ENCODE measurements around the gene DCAF8. TPM values are rescaled to one million over a fixed set of nuclear protein-coding genes. Genes with fewer than 3 reads are reported as not detected.
"Not testable (repeated sequence)": the region's sequence is repeated elsewhere in the genome, so short reads cannot be mapped to it uniquely, and the experiment has no call there.

DCAF8 gene
- polyA plus RNA-seq, 2 donors, result 47.8 to 55.0 TPM

- no peaks in the 10 kb centered on the region for H3K27me3 ChIP-seq (ENCODE audit: control insufficient read depth in 1 of 2, insufficient read depth in 2 of 2, low read length in 2 of 2)
- H3K4me3 ChIP-seq (ENCODE audit: low read depth in 1 of 2, low read length in 2 of 2), result no peak overlapping the region
- H3K9me3 ChIP-seq (ENCODE audit: control insufficient read depth in 2 of 2, insufficient read depth in 1 of 2, low read depth in 1 of 2, low read length in 1 of 2), result no peaks in the 10 kb centered on the region
- H3K36me3 ChIP-seq (ENCODE audit: control insufficient read depth in 2 of 2, insufficient read depth in 2 of 2, low read length in 1 of 2), result peaks cover 27 to 38% of the 10 kb centered on the region in 2 donors
- H3K27ac ChIP-seq (ENCODE audit: low read depth in 2 of 2, low read length in 1 of 2), result no peak overlapping the region
- H3K4me1 ChIP-seq (ENCODE audit: control insufficient read depth in 2 of 2, insufficient read depth in 2 of 2, low read length in 1 of 2), result no peaks in the 10 kb centered on the region
- 37 to 40% methylated on average over 11 of the region's 11 CpGs for WGBS, 2 donors
Observed at GRCh38 chr1:160291248-160292220, 29.2 kb upstream of the DCAF8 start.

GRCh38 chr1:160287769-160288168 is 25.4 kb upstream of the DCAF8 start:
- WGBS, 2 donors, result 93 to 94% methylated on average over 12 of the region's 12 CpGs
- Histone ChIP-seq H3K36me3 (ENCODE audit: control insufficient read depth in 2 of 2, insufficient read depth in 2 of 2, low read length in 1 of 2) (peaks cover 18 to 25% of the 10 kb centered on the region in 2 donors), H3K4me1 (ENCODE audit: control insufficient read depth in 2 of 2, insufficient read depth in 2 of 2, low read length in 1 of 2) (peaks cover 2 to 14% of the 10 kb centered on the region in 2 donors)
- H3K4me3 ChIP-seq (ENCODE audit: low read depth in 1 of 2, low read length in 2 of 2); H3K27me3 ChIP-seq (ENCODE audit: control insufficient read depth in 1 of 2, insufficient read depth in 2 of 2, low read length in 2 of 2); H3K9me3 ChIP-seq (ENCODE audit: control insufficient read depth in 2 of 2, insufficient read depth in 1 of 2, low read depth in 1 of 2, low read length in 1 of 2); H3K27ac ChIP-seq (ENCODE audit: low read depth in 2 of 2, low read length in 1 of 2): not testable (repeated sequence)

- peaks cover 2 to 14% of the 10 kb centered on the region in 2 donors for H3K4me1 ChIP-seq (ENCODE audit: control insufficient read depth in 2 of 2, insufficient read depth in 2 of 2, low read length in 1 of 2)
- no peak overlapping the region for H3K27ac ChIP-seq (ENCODE audit: low read depth in 2 of 2, low read length in 1 of 2)
- peaks cover 9 to 16% of the 10 kb centered on the region in 2 donors for H3K36me3 ChIP-seq (ENCODE audit: control insufficient read depth in 2 of 2, insufficient read depth in 2 of 2, low read length in 1 of 2)
- no peaks in the 10 kb centered on the region for H3K27me3 ChIP-seq (ENCODE audit: control insufficient read depth in 1 of 2, insufficient read depth in 2 of 2, low read length in 2 of 2)
- no peak overlapping the region for H3K4me3 ChIP-seq (ENCODE audit: low read depth in 1 of 2, low read length in 2 of 2)
- no peaks in the 10 kb centered on the region for H3K9me3 ChIP-seq (ENCODE audit: control insufficient read depth in 2 of 2, insufficient read depth in 1 of 2, low read depth in 1 of 2, low read length in 1 of 2)
- WGBS, 2 donors, result 86 to 88% methylated on average over 23 of the region's 23 CpGs
Observed at GRCh38 chr1:160285506-160285905, 23.2 kb upstream of the DCAF8 start.

GRCh38 chr1:160284782-160285344 is 22.5 kb upstream of the DCAF8 start, which contains the start of gene PEX19:
Gene PEX19 (minus strand): TSS chr1:160285133. CDS start chr1:160285124, 9 bp downstream.
- Histone ChIP-seq H3K9me3 (ENCODE audit: control insufficient read depth in 2 of 2, insufficient read depth in 1 of 2, low read depth in 1 of 2, low read length in 1 of 2) (no peaks in the 10 kb centered on the region), H3K27me3 (ENCODE audit: control insufficient read depth in 1 of 2, insufficient read depth in 2 of 2, low read length in 2 of 2) (no peaks in the 10 kb centered on the region), H3K4me3 (ENCODE audit: low read depth in 1 of 2, low read length in 2 of 2) (peak within 1 kb of the TSS; percentile 87 to 96), H3K4me1 (ENCODE audit: control insufficient read depth in 2 of 2, insufficient read depth in 2 of 2, low read length in 1 of 2) (peaks cover 2 to 14% of the 10 kb centered on the region in 2 donors), H3K27ac (ENCODE audit: low read depth in 2 of 2, low read length in 1 of 2) (peak within 1 kb of the TSS; percentile 86 to 87), H3K36me3 (ENCODE audit: control insufficient read depth in 2 of 2, insufficient read depth in 2 of 2, low read length in 1 of 2) (peaks cover 11 to 12% of the 10 kb centered on the region in 2 donors)
- WGBS, 2 donors, result 1% methylated on average over 27 of the region's 27 CpGs

GRCh38 chr1:160284220-160284781 is 22.0 kb upstream of the DCAF8 start:
- 1 to 2% methylated on average over 15 of the region's 15 CpGs for WGBS, 2 donors

GRCh38 chr1:160282807-160283206 is 20.5 kb upstream of the DCAF8 start:
- H3K36me3 ChIP-seq (ENCODE audit: control insufficient read depth in 2 of 2, insufficient read depth in 2 of 2, low read length in 1 of 2), result peaks cover 16 to 21% of the 10 kb centered on the region in 2 donors
- WGBS, 2 donors, result 90 to 93% methylated on average over 7 of the region's 7 CpGs

More at GRCh38 chr1:160284220-160284781, 22.0 kb upstream of the DCAF8 start:
- Histone ChIP-seq H3K27ac (ENCODE audit: low read depth in 2 of 2, low read length in 1 of 2) (peak overlapping the region; percentile 86 to 87), H3K9me3 (ENCODE audit: control insufficient read depth in 2 of 2, insufficient read depth in 1 of 2, low read depth in 1 of 2, low read length in 1 of 2) (no peaks in the 10 kb centered on the region), H3K4me1 (ENCODE audit: control insufficient read depth in 2 of 2, insufficient read depth in 2 of 2, low read length in 1 of 2) (peaks cover 2 to 14% of the 10 kb centered on the region in 2 donors), H3K36me3 (ENCODE audit: control insufficient read depth in 2 of 2, insufficient read depth in 2 of 2, low read length in 1 of 2) (peaks cover 12 to 14% of the 10 kb centered on the region in 2 donors), H3K4me3 (ENCODE audit: low read depth in 1 of 2, low read length in 2 of 2) (peak overlapping the region; percentile 87 to 96), H3K27me3 (ENCODE audit: control insufficient read depth in 1 of 2, insufficient read depth in 2 of 2, low read length in 2 of 2) (no peaks in the 10 kb centered on the region)

GRCh38 chr1:160277987-160278386 is 15.6 kb upstream of the DCAF8 start:
- Histone ChIP-seq H3K36me3 (ENCODE audit: control insufficient read depth in 2 of 2, insufficient read depth in 2 of 2, low read length in 1 of 2) (peaks cover 22 to 25% of the 10 kb centered on the region in 2 donors), H3K27ac (ENCODE audit: low read depth in 2 of 2, low read length in 1 of 2) (no peak overlapping the region), H3K4me3 (ENCODE audit: low read depth in 1 of 2, low read length in 2 of 2) (no peak overlapping the region), H3K27me3 (ENCODE audit: control insufficient read depth in 1 of 2, insufficient read depth in 2 of 2, low read length in 2 of 2) (no peaks in the 10 kb centered on the region), H3K9me3 (ENCODE audit: control insufficient read depth in 2 of 2, insufficient read depth in 1 of 2, low read depth in 1 of 2, low read length in 1 of 2) (no peaks in the 10 kb centered on the region), H3K4me1 (ENCODE audit: control insufficient read depth in 2 of 2, insufficient read depth in 2 of 2, low read length in 1 of 2) (no peaks in the 10 kb centered on the region)
- WGBS, 2 donors, result 86 to 88% methylated on average over 4 of the region's 4 CpGs

More at GRCh38 chr1:160282807-160283206, 20.5 kb upstream of the DCAF8 start:
- Histone ChIP-seq H3K27me3 (ENCODE audit: control insufficient read depth in 1 of 2, insufficient read depth in 2 of 2, low read length in 2 of 2) (no peaks in the 10 kb centered on the region), H3K4me3 (ENCODE audit: low read depth in 1 of 2, low read length in 2 of 2) (no peak overlapping the region), H3K9me3 (ENCODE audit: control insufficient read depth in 2 of 2, insufficient read depth in 1 of 2, low read depth in 1 of 2, low read length in 1 of 2) (no peaks in the 10 kb centered on the region), H3K4me1 (ENCODE audit: control insufficient read depth in 2 of 2, insufficient read depth in 2 of 2, low read length in 1 of 2) (peaks cover 2 to 14% of the 10 kb centered on the region in 2 donors), H3K27ac (ENCODE audit: low read depth in 2 of 2, low read length in 1 of 2) (no peak overlapping the region)

GRCh38 chr1:160277330-160277729 is 15.0 kb upstream of the DCAF8 start:
- no peaks in the 10 kb centered on the region for H3K27me3 ChIP-seq (ENCODE audit: control insufficient read depth in 1 of 2, insufficient read depth in 2 of 2, low read length in 2 of 2)
- peaks cover 22 to 25% of the 10 kb centered on the region in 2 donors for H3K36me3 ChIP-seq (ENCODE audit: control insufficient read depth in 2 of 2, insufficient read depth in 2 of 2, low read length in 1 of 2)
- H3K4me1 ChIP-seq (ENCODE audit: control insufficient read depth in 2 of 2, insufficient read depth in 2 of 2, low read length in 1 of 2), result no peaks in the 10 kb centered on the region
- 92% methylated on average over 2 of the region's 2 CpGs for WGBS, 2 donors
- H3K4me3 ChIP-seq (ENCODE audit: low read depth in 1 of 2, low read length in 2 of 2), result no peak overlapping the region
- H3K27ac ChIP-seq (ENCODE audit: low read depth in 2 of 2, low read length in 1 of 2), result no peak overlapping the region
- no peaks in the 10 kb centered on the region for H3K9me3 ChIP-seq (ENCODE audit: control insufficient read depth in 2 of 2, insufficient read depth in 1 of 2, low read depth in 1 of 2, low read length in 1 of 2)

GRCh38 chr1:160271025-160271424 is 8.7 kb upstream of the DCAF8 start:
- H3K4me3 ChIP-seq (ENCODE audit: low read depth in 1 of 2, low read length in 2 of 2), result no peak overlapping the region
- no peak overlapping the region for H3K27ac ChIP-seq (ENCODE audit: low read depth in 2 of 2, low read length in 1 of 2)
- H3K4me1 ChIP-seq (ENCODE audit: control insufficient read depth in 2 of 2, insufficient read depth in 2 of 2, low read length in 1 of 2), result no peaks in the 10 kb centered on the region
- no peaks in the 10 kb centered on the region for H3K36me3 ChIP-seq (ENCODE audit: control insufficient read depth in 2 of 2, insufficient read depth in 2 of 2, low read length in 1 of 2)
- H3K27me3 ChIP-seq (ENCODE audit: control insufficient read depth in 1 of 2, insufficient read depth in 2 of 2, low read length in 2 of 2), result no peaks in the 10 kb centered on the region
- no peaks in the 10 kb centered on the region for H3K9me3 ChIP-seq (ENCODE audit: control insufficient read depth in 2 of 2, insufficient read depth in 1 of 2, low read depth in 1 of 2, low read length in 1 of 2)
- WGBS, 2 donors, result 92 to 98% methylated on average over 1 of the region's 1 CpG
